SU-DHL-6 (cell line): ENCODE data around the gene TMEM176B.

Source experiments
- EZH2phosphoT487 ChIP-seq: fragments of 200-600 bp; sonication (generic), shearing (Covaris generic); conservative IDR thresholded peaks from 2 replicates; pipeline ENCODE4 v1.6.1; 2018; ENCODE audit warnings: mild to moderate bottlenecking, antibody characterized with exemption, low read length, moderate library complexity, mixed read lengths
- TF ChIP-seq, protein P1 (sequence below): fragments of 200-600 bp; sonication (generic); IDR thresholded peaks from one replicate; pipeline ENCODE4 v1.5.1; 2017; ENCODE audit warnings: antibody characterized with exemption, mild to moderate bottlenecking, low read length, moderate library complexity; ENCODE audit not compliant: insufficient read depth, poor library complexity, severe bottlenecking

DNA sequence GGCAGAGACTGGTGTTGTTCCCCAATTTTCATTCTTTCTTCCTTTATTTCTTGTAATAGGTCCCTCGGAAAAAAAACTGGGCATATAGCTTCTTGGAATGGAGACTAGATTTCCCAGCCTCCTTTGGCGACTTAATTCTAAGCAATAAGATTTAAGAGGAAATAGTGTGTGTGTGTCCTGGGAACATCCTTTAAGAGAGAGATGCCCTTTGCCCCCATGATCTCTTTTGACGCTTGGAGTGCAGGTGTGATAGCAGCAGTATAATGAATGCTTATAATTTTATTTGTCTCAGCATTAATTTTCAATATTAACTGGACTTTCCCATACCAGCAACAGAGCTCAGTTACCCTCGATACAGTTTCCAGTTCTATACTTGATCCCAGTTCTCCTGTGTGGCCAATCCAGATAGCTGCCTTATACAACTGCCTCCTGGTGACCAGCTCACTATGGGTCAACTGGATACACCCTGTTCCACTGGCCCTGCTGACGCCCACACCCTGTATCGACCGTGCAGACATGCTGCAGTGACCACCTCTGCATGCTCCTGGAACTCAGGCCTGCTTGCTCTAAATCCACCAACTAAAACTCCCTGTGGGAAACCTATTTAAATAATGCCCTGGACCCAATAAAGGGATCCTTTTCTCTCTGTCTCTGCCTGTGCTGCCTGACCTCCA lies 14.3 kb upstream of the TMEM176B start:
- TF ChIP-seq, protein P1, sequence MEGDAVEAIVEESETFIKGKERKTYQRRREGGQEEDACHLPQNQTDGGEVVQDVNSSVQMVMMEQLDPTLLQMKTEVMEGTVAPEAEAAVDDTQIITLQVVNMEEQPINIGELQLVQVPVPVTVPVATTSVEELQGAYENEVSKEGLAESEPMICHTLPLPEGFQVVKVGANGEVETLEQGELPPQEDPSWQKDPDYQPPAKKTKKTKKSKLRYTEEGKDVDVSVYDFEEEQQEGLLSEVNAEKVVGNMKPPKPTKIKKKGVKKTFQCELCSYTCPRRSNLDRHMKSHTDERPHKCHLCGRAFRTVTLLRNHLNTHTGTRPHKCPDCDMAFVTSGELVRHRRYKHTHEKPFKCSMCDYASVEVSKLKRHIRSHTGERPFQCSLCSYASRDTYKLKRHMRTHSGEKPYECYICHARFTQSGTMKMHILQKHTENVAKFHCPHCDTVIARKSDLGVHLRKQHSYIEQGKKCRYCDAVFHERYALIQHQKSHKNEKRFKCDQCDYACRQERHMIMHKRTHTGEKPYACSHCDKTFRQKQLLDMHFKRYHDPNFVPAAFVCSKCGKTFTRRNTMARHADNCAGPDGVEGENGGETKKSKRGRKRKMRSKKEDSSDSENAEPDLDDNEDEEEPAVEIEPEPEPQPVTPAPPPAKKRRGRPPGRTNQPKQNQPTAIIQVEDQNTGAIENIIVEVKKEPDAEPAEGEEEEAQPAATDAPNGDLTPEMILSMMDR, result no peak
- TF ChIP-seq EZH2phosphoT487, result no peak
